Skeletal muscle tissue (tissue), 4 donors: Measurements from ENCODE around the gene AUTS2. TPM values are rescaled to one million over a fixed set of nuclear protein-coding genes. Genes with fewer than 3 reads are reported as not detected.
"Not testable (repeated sequence)": the region's sequence is repeated elsewhere in the genome, so short reads cannot be mapped to it uniquely, and the experiment has no call there.

Experiments
- H3K27ac ChIP-seq: one replicate; pipeline ENCODE4 v1.7.0; 2013; ENCODE audit warnings: mild to moderate bottlenecking, low read depth, low read length, inconsistent platforms
- H3K27me3 ChIP-seq, 3 donors: one replicate each; pipeline ENCODE4 v1.7.0; 2013; ENCODE audit warnings: low read length in 3 of 3; ENCODE audit not compliant: control insufficient read depth in 3 of 3, insufficient read depth in 3 of 3
- H3K36me3 ChIP-seq, 3 donors: one replicate each; pipeline ENCODE4 v1.7.0; 2013; ENCODE audit warnings: low read length in 3 of 3; ENCODE audit not compliant: control insufficient read depth in 3 of 3, insufficient read depth in 3 of 3
- H3K4me1 ChIP-seq, 3 donors: one replicate each; pipeline ENCODE4 v1.7.0; 2013; ENCODE audit warnings: low read length in 3 of 3, mild to moderate bottlenecking in 3 of 3; ENCODE audit not compliant: control insufficient read depth in 3 of 3, insufficient read depth in 3 of 3
- H3K4me3 ChIP-seq, 3 donors: one replicate each; pipeline ENCODE4 v1.7.0; 2013; ENCODE audit warnings: low read length in 3 of 3
- H3K9ac ChIP-seq, 3 donors: one replicate each; pipeline ENCODE4 v1.7.0; 2013; ENCODE audit warnings: low read length in 3 of 3, mild to moderate bottlenecking in 3 of 3, moderate library complexity in 2 of 3, low read depth in 1 of 3
- H3K9me3 ChIP-seq, 3 donors: one replicate each; pipeline ENCODE4 v1.7.0; 2013; ENCODE audit warnings: low read length in 3 of 3; ENCODE audit not compliant: control insufficient read depth in 3 of 3
- total RNA-seq: library from RNA; depleted of rRNA; stranded (reverse); fragments of >200 nt; gene quantifications from one replicate; pipeline ENCODE4 v1.2.3, GENCODE V29; 2014
- donor health status: Osteomylitis.

AUTS2 gene
- total RNA-seq, 1 donor from 2014 or later: 43.3 TPM

DNA sequence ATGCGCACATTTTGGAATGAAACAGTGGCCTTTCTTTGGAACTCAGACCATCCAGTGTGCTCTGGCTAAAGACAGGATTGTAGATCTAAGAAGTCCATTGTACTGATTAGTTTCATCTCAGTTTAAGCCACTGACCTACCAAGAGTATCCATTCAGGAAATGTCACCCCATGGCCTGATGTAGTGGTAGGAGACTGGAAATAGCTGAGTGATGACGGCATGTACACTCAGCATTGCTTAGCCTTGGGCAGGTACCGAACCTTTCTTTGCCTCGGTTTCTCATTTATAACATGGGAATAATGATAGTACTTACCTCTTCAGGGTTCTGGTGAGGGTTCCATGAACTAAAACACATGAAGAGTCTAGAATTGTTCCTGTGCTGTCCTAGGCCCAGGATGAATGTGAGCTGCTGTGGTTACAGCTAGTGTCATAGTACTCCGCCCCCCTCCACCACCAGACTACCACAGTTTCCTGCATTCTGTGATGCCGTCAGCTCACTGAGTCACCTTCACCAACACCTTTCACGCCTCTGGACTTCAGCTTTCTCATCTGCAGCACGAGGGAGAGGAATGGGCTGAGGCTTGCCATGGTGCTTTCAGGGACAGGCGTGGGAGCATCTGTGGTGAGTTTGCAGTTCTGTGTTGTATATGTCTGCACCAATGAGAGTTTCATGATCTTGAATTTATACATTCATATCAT, 1049.7 kb downstream of the AUTS2 start:
- Histone ChIP-seq H3K27ac (no peak overlapping the region), H3K9ac (no peak overlapping the region), H3K36me3 (no peaks in the 10 kb centered on the region), H3K9me3 (no peaks in the 10 kb centered on the region), H3K27me3 (no peaks in the 10 kb centered on the region), H3K4me1 (peaks cover 17 to 20% (median 19%) of the 10 kb centered on the region in 3 donors), H3K4me3 (no peak overlapping the region)

DNA sequence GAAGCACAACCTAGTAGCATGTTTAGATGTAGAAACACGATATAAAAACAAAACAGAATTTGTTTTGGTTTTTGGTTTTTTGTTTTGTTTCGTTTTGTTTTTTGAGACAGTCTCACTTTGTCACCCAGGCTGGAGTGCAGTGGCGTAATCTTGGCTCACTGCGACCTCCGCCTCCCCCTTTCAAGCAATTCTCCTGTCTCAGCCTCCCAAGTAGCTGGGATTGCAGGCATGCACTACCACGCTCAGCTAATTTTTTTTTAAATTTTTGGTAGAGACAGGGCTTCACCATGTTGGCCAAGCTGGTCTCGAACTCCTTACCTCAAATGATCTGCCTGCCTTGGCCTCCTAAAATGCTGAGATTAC, 1050.2 kb downstream of the AUTS2 start:
- H3K36me3 ChIP-seq, H3K9me3 ChIP-seq, H3K27ac ChIP-seq, H3K4me3 ChIP-seq, H3K27me3 ChIP-seq, H3K9ac ChIP-seq: not testable (repeated sequence)
- peaks cover 17 to 20% (median 19%) of the 10 kb centered on the region in 3 donors for H3K4me1 ChIP-seq

DNA sequence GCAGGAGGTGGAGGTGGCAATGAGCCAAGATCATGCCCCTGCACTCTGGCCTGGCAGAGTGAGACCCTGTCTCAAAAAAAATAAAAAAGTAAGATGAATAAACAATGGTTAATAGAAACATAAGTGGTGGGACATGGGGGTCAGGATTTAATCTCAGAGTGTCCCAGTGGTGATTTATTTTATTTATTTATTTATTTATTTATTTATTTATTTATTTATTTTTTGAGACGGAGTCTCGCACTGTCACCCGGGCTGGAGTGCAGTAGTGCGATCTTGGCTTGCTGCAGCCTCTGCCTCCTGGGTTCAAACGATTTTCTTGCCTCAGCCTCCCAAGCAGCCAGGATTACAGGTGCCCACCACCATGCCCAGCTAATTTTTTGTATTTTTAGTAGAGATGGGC, 1051.0 kb downstream of the AUTS2 start:
- Histone ChIP-seq H3K9me3 (no peaks in the 10 kb centered on the region), H3K27ac (no peak overlapping the region), H3K27me3 (no peaks in the 10 kb centered on the region), H3K4me1 (peaks cover 17 to 20% (median 19%) of the 10 kb centered on the region in 3 donors), H3K9ac (no peak overlapping the region), H3K36me3 (no peaks in the 10 kb centered on the region), H3K4me3 (no peak overlapping the region)

DNA sequence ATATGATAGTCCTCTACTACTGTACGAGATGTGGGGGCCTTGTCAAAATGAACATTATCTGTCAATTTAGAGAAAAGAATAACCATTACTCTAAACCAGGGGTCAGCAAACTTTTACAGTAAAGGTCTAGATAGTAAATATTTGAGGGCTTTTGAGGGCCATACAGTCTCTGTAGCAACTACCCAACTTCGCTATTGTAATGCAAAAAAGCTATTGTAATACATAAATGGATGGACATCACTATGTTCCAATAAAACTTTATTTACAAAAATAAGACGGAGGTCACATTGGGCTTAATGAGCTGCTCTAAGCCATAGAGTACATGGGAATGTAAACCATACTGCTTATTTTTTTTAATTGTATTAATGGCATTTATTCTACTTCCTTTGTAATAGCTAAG, 1055.9 kb downstream of the AUTS2 start:
- Histone ChIP-seq H3K36me3 (no peaks in the 10 kb centered on the region), H3K9me3 (no peaks in the 10 kb centered on the region), H3K9ac (no peak overlapping the region), H3K4me3 (no peak overlapping the region), H3K27me3 (no peaks in the 10 kb centered on the region), H3K4me1 (peaks cover 24 to 28% (median 28%) of the 10 kb centered on the region in 3 donors), H3K27ac (no peak overlapping the region)

DNA sequence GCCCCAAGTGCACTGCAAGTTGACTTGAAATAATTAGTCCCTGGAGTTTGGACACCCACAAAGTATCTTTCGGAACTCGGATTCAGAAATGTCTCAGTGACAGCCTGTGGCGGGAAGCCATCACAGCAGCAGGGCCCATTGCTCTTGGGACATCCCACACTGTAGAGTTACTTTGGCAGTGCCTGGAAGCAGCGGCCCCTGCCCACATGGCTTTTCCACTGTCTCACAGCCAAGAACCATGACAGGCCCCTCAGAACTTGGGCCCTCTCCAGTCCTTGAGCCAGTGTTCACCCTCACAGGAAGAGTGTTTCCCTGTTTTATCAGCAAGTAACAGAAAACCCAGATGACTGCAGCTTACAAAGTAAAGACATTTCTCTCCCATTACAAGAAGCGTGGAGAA, 1056.7 kb downstream of the AUTS2 start:
- Histone ChIP-seq H3K27ac (no peak overlapping the region), H3K27me3 (no peaks in the 10 kb centered on the region), H3K36me3 (no peaks in the 10 kb centered on the region), H3K4me3 (no peak overlapping the region), H3K9ac (no peak overlapping the region), H3K9me3 (no peaks in the 10 kb centered on the region), H3K4me1 (peaks cover 24 to 29% (median 28%) of the 10 kb centered on the region in 3 donors)

DNA sequence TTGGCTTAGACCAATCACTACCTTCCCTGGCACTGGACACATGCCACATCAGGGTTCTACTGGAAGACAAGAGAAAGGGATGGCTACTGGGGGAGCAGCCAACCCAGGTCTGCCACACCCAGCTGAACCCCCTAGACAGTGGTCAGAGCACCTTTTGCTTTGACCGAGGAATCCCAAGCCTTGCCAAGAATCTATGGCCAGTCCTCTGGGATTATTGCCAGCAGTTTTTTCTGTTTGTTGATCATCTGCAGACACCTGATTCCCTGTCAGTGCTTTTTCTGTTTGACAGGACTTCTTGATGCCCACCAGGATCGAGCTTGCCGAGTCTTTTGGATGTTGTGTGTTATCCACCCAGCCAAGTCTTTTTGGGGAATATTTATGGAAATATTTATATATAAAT, 1057.4 kb downstream of the AUTS2 start:
- H3K27me3 ChIP-seq: no peaks in the 10 kb centered on the region
- H3K9me3 ChIP-seq: no peaks in the 10 kb centered on the region
- H3K4me3 ChIP-seq: no peak overlapping the region
- H3K9ac ChIP-seq: no peak overlapping the region
- peaks cover 24 to 29% (median 28%) of the 10 kb centered on the region in 3 donors for H3K4me1 ChIP-seq
- no peak overlapping the region for H3K27ac ChIP-seq
- H3K36me3 ChIP-seq: no peaks in the 10 kb centered on the region

DNA sequence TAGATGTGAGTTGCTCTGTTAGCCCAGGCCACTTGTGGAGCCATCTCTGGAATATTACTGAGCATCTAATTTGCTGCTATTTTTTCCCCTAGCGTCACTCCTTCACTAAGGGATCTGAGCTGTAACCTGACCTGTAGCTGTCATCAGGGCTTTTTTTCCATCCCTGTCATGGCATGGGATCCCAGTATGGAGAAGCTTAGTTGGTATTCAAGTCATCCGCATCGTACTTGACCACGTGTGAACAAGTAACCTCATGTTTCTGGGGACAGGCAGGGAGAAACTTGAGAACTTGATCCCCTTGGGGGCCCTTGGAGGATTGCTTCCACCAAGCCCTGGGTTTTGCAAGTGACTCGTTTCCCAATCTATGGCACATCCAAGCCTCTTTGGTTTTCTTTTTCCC, 1059.3 kb downstream of the AUTS2 start:
- Histone ChIP-seq H3K9ac (peak overlapping the region; percentile 18 to 55 (median 25)), H3K27me3 (no peaks in the 10 kb centered on the region), H3K27ac (peak overlapping the region; percentile 93)

DNA sequence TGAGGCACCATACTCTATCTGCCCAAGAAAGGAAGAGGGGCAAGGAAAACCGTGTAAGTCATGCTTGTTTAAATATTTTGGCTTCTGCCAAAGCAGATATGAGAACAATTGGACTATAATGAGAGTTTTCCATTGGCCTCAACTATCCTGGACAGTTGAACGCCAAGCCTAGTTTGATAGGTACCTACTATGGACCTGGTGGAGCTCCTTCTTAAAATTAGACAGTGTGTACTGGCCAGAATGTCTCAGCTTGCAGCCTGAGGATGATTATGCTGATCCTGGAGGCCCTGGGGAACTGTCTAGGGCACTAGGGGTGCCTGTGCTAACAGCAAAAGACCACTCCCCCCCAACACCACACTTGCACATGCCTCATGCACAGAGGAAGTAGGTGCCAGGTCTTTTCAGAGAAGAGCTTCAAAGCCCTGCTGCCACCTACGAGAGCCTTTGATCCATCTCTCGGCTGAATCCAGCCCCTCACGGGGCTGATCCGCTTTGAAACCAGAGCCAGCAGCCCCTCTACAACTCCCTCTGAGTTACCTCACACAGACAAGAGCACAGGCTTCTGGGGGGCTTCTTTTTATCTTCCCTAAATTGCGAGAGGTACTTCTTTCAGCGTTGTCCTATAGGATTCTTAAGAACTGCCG, 1059.8 kb downstream of the AUTS2 start:
- Histone ChIP-seq H3K4me3 (no peak overlapping the region), H3K36me3 (no peaks in the 10 kb centered on the region), H3K27ac (peak overlapping the region; percentile 93), H3K4me1 (peaks cover 24 to 29% (median 28%) of the 10 kb centered on the region in 3 donors), H3K27me3 (no peaks in the 10 kb centered on the region), H3K9ac (peak overlapping the region; percentile 10 to 27 (median 25)), H3K9me3 (no peaks in the 10 kb centered on the region)

More for the DNA sequence above, 1059.3 kb downstream of the AUTS2 start:
- H3K4me1 ChIP-seq: peaks cover 24 to 29% (median 28%) of the 10 kb centered on the region in 3 donors
- H3K36me3 ChIP-seq: no peaks in the 10 kb centered on the region
- no peak overlapping the region for H3K4me3 ChIP-seq
- H3K9me3 ChIP-seq: no peaks in the 10 kb centered on the region

DNA sequence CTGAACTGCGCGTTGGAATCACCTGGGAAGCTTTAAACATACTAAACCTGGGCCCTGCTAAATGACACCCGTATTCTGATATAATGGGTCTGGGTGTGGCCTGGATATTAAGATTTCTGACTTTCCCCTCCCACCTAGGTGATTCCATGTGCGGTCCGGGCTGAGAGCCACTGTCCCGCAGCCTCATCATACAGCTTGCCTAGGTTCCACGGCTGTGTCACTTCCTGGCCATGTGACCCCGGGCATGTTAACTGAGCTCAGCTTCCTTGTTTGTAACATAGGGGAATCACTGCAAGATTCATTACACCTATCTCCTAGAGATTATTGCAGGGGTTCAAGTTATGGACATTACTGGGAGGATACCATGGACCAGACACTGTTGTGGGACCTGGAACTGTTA, 1061.0 kb downstream of the AUTS2 start:
- H3K9me3 ChIP-seq: no peaks in the 10 kb centered on the region
- H3K4me1 ChIP-seq: peaks cover 24 to 29% (median 28%) of the 10 kb centered on the region in 3 donors
- no peak overlapping the region for H3K9ac ChIP-seq
- no peak overlapping the region for H3K27ac ChIP-seq
- H3K4me3 ChIP-seq: no peak overlapping the region
- H3K27me3 ChIP-seq: no peaks in the 10 kb centered on the region
- no peaks in the 10 kb centered on the region for H3K36me3 ChIP-seq

DNA sequence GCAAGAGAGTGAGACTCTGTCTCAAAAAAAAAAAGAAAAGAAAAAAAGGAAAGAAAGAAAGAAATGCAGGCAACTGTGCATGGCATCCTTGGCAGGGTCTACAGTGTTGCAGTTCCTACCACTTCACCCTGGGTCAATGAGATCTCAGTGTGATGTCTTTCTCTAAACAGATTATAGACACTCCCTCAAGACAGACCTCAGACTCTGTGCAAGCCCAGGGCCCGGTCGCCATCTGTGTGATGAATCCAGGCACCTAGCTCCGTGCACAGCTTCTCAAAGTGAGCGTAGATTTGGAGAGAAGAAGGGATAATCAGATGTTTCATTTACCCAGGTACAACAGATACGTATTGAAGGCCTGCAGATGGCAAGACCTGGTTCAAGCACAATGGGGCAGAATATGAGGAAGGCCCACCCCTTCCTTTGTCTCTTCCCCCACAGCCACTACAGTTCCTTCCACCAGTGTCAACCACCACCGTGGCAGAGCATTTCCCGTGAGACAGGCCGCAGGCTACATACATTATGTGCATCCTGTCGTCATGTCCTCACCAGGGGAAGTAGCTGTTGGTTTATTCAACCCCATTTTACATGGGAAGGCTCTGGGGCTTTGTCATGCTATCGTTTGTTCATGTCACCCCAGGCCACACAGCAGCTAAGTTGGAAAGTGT, 1062.0 kb downstream of the AUTS2 start:
- Histone ChIP-seq H3K9ac (no peak overlapping the region), H3K4me1 (peaks cover 23 to 24% (median 24%) of the 10 kb centered on the region in 3 donors), H3K27me3 (no peaks in the 10 kb centered on the region), H3K9me3 (no peaks in the 10 kb centered on the region), H3K27ac (no peak overlapping the region), H3K4me3 (no peak overlapping the region), H3K36me3 (no peaks in the 10 kb centered on the region)
